K562 (cell line): ENCODE results near the gene COL5A1. TPM values are rescaled to one million over a fixed set of nuclear protein-coding genes. Genes with fewer than 3 reads are reported as not detected.

Source experiments
- ATAC-seq: fragments of 200-7000 bp; cut with Tn5 transposase; 3 replicates; pipeline ENCODE4 v1.9.1; 2020; ENCODE audit warnings: moderate library complexity
- BruUV-seq: library from RNA; stranded (reverse); fragments of 400-500 nt; replicated peaks from 2 replicates; lab custom pipeline; 2021; lab: Mats Ljungman, UMichigan
- CTCF ChIA-PET: fragments of 300-600 bp; formaldehyde crosslinking; extraction: SDS; loops from one replicate; lab custom pipeline; 2021; ENCODE audit warnings: low intra/inter-chr PET ratio; lab: Yijun Ruan, JAX
- POLR2A ChIA-PET: fragments of 300-600, 350-650 bp; sonication (Branson Sonifier 250); formaldehyde crosslinking; extraction: SDS; loops from one replicate; lab custom pipeline; 2021; ENCODE audit warnings: antibody characterized with exemption, inconsistent platforms; lab: Yijun Ruan, JAX
- DNase-seq, 4 experiments: peaks; one replicate each; pipeline versions ENCODE4 v3.0.0 to v3.0.0-alpha.2; 2011 to 2018; ENCODE audit warnings: low spot score in 3 of 4, mixed read lengths in 3 of 4; ENCODE audit errors: extremely low read depth in 1 of 4
- FAIRE-seq: peaks from 2 replicates; lab custom pipeline; 2011; peaks lifted over from hg19 to GRCh38; lab: Jason Lieb, UNC
- H2AFZ ChIP-seq: 2 replicates; pipeline ENCODE4 v1.6.0; 2011; ENCODE audit warnings: low read depth, low read length, control low read depth, inconsistent platforms
- H3K27ac ChIP-seq: fragments of 200-600 bp; 3 replicates; pipeline ENCODE4 v1.8.0; 2011; ENCODE audit warnings: low read depth, mild to moderate bottlenecking, control low read depth, inconsistent platforms, low read length, moderate library complexity, mixed read lengths; ENCODE audit errors: extremely low read depth
- H3K27me3 ChIP-seq, 2 experiments: fragments of 300-600 bp in 1 of 2; 2 replicates in 1 of 2; 3 replicates in 1 of 2; pipeline versions ENCODE4 v1.6.0 to v1.8.0; 2011; ENCODE audit warnings: inconsistent platforms in 2 of 2, low read length in 2 of 2, mild to moderate bottlenecking in 1 of 2, mixed read lengths in 1 of 2, moderate library complexity in 1 of 2; ENCODE audit not compliant: control insufficient read depth in 2 of 2, insufficient read depth in 2 of 2
- H3K36me3 ChIP-seq: fragments of 300-600 bp; 3 replicates; pipeline ENCODE4 v1.8.0; 2011; ENCODE audit warnings: mild to moderate bottlenecking, low read length, inconsistent platforms; ENCODE audit not compliant: control insufficient read depth, insufficient read depth
- H3K4me1 ChIP-seq, 2 experiments: fragments of 200-600 bp in 1 of 2; replicated peaks in 1 of 2; 2 replicates in 1 of 2; 3 replicates in 1 of 2; pipeline versions ENCODE4 v1.5.1 to v1.8.0; 2011; ENCODE audit warnings: inconsistent platforms in 2 of 2, low read length in 2 of 2, mild to moderate bottlenecking in 1 of 2, mixed read lengths in 1 of 2, moderate library complexity in 1 of 2; ENCODE audit not compliant: control insufficient read depth in 2 of 2, insufficient read depth in 2 of 2
- H3K4me2 ChIP-seq: 2 replicates; pipeline ENCODE4 v1.6.1; 2011; ENCODE audit warnings: low read length, control low read depth, inconsistent platforms, mixed read lengths; ENCODE audit not compliant: insufficient read depth
- H3K4me3 ChIP-seq: fragments of 200-600 bp; sonication (generic), shearing (Covaris generic); 2 replicates; pipeline ENCODE4 v1.5.1; 2016; ENCODE audit warnings: control low read depth, inconsistent platforms
- H3K79me2 ChIP-seq: fragments of 200-600 bp; 3 replicates; pipeline ENCODE4 v1.8.0; 2011; ENCODE audit warnings: low read length, inconsistent platforms; ENCODE audit not compliant: control insufficient read depth, insufficient read depth
- H3K9ac ChIP-seq, 2 experiments: 2 replicates each; pipeline versions ENCODE4 v1.6.0 to v1.6.1; 2011; ENCODE audit warnings: low read depth in 2 of 2, low read length in 2 of 2, control low read depth in 1 of 2, inconsistent platforms in 1 of 2, mild to moderate bottlenecking in 1 of 2, mixed read lengths in 1 of 2; ENCODE audit not compliant: insufficient read depth in 1 of 2
- H3K9me1 ChIP-seq: one replicate; pipeline ENCODE4 v1.6.0; 2011; ENCODE audit warnings: inconsistent platforms, mild to moderate bottlenecking, low read length, moderate library complexity; ENCODE audit not compliant: control insufficient read depth, insufficient read depth
- H3K9me3 ChIP-seq: replicated peaks from 2 replicates; pipeline ENCODE4 v1.5.1; 2011; ENCODE audit warnings: low read depth, low read length, inconsistent platforms; ENCODE audit not compliant: control insufficient read depth, insufficient read depth
- H4K20me1 ChIP-seq: replicated peaks from 2 replicates; pipeline ENCODE4 v1.6.1; 2011; ENCODE audit warnings: low read length, inconsistent platforms, mixed read lengths; ENCODE audit not compliant: control insufficient read depth, insufficient read depth
- CXXC5 ChIP-seq: fragments of 250-450 bp; sonication (Bioruptor Pico); IDR thresholded peaks from 2 replicates; pipeline ENCODE4 v1.8.0; 2022; ENCODE audit warnings: inconsistent platforms, mild to moderate bottlenecking, moderate library complexity
- KAT7 ChIP-seq: sonication (generic); formaldehyde crosslinking; IDR thresholded peaks from 2 replicates; pipeline ENCODE4 v1.8.0; 2022; ENCODE audit warnings: missing genetic modification reagents, mild to moderate bottlenecking, borderline replicate concordance
- KDM1A ChIP-seq, 2 experiments: fragments of 450-650 bp; IDR thresholded peaks; 2 replicates each; pipeline ENCODE4 v1.6.1; 2016; ENCODE audit warnings: mild to moderate bottlenecking in 2 of 2
- MIER1 ChIP-seq: fragments of 450-650 bp; IDR thresholded peaks from 2 replicates; pipeline ENCODE4 v1.6.1; 2016; ENCODE audit warnings: antibody characterized with exemption, mild to moderate bottlenecking, low read depth
- NBN ChIP-seq: fragments of 450-650 bp; IDR thresholded peaks from 2 replicates; pipeline ENCODE4 v1.6.1; 2016; ENCODE audit warnings: low read depth, mild to moderate bottlenecking
- ZKSCAN1 ChIP-seq: fragments of 150-350 bp; IDR thresholded peaks from 2 replicates; pipeline ENCODE4 v1.6.1; 2016; ENCODE audit warnings: low read depth, low read length
- ZNF232 ChIP-seq: sonication (generic); formaldehyde crosslinking; IDR thresholded peaks from 2 replicates; pipeline ENCODE4 v1.8.0; 2022; ENCODE audit warnings: mild to moderate bottlenecking, missing genetic modification reagents
- ZNF239 ChIP-seq: fragments of 250-450 bp; sonication (Bioruptor Pico); IDR thresholded peaks from 2 replicates; pipeline ENCODE4 v1.4.0; 2020; ENCODE audit warnings: mild to moderate bottlenecking
- WGBS: fragments of 100-300 bp; shearing (Covaris generic); methylation state at CpG from one replicate; pipeline ENCODE4 v1.1.6; 2016; ENCODE audit warnings: low coverage, mixed read lengths; ENCODE audit not compliant: insufficient coverage; ENCODE audit errors: missing lambda C conversion rate; 5-methylcytosine and 5-hydroxymethylcytosine counted together
- in situ Hi-C: fragments of 300-500 bp; cut with MboI; formaldehyde crosslinking; loops from 4 replicates; pipeline ENCODE4 v1.15.0; 2018; ENCODE audit warnings: inconsistent platforms, mixed read lengths
- intact Hi-C: fragments of 100-400 bp; cut with micrococcal nuclease; formaldehyde crosslinking; loops from 2 replicates; pipeline ENCODE4 v1.14.2; 2022
- polyA plus RNA-seq, 8 experiments: library from polyadenylated mRNA; depleted of rRNA in 4 of 8; stranded (reverse) in 5 of 8; unstranded in 3 of 8; fragments of >200 nt; fragmentation: Nextera tagmentation in 2 of 8; fragmentation: Illumina TruSeq in 1 of 8; extraction: Ambion mirVana in 2 of 8; extraction: Trizol in 1 of 8; gene quantifications; 2 replicates each; pipeline versions ENCODE4 v1.2.1 to v1.2.3, GENCODE V29; 2011 to 2014; ENCODE audit warnings: inconsistent platforms in 1 of 8, missing spikeins in 1 of 8
- total RNA-seq, 7 experiments: library from RNA; depleted of rRNA in 6 of 7; stranded (reverse); fragments of >200 nt in 6 of 7; fragmentation: Illumina TruSeq in 2 of 7; extraction: Trizol in 2 of 7; gene quantifications; 2 replicates each; pipeline versions ENCODE4 v1.2.1 to v1.2.3, GENCODE V29; 2011 to 2021; ENCODE audit warnings: low replicate concordance in 1 of 7
- TF ChIP-seq, protein P1 (sequence below): fragments of 250-450 bp; sonication (Bioruptor Pico); IDR thresholded peaks from 2 replicates; pipeline ENCODE4 v1.8.0; 2022; ENCODE audit warnings: moderate library complexity, mild to moderate bottlenecking, inconsistent platforms
- TF ChIP-seq, protein P2 (sequence below): fragments of 200-400 bp; formaldehyde crosslinking; IDR thresholded peaks from 2 replicates; pipeline ENCODE4 v1.6.1; 2017; ENCODE audit warnings: mild to moderate bottlenecking, low read depth, low read length, moderate library complexity

The COL5A1 gene
- total and polyA plus RNA-seq, 9 of the 15 experiments (the other 6 are each of a cell fraction or from before 2014, with no cell fraction given) = under 0.01 to 0.13 (median 0.04) TPM; not detected in 6

DNA sequence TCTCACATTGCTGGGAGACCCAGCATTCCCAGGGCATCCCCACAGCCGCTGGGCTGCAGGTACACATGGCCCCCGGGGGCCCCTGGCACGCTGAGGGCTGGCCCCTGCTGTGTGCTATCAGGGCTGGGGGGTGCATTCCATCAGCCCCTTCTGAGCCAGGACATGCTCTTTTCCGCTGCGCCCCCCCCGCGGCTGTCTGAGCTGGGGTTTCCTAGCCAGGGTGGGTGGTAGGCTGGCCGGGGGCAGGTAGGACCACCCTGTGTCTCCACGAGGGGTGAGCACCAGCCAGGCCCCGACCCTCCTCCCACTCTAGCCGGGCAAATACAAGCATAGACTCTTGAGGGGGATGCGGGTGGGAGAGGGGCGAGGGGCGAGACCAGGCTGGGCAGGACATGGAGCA is 180.9 kb downstream of the COL5A1 start:
- intact Hi-C loops = no loop called here
- WGBS = 0% methylated on average over 6 of the region's 14 CpGs
- Histone ChIP-seq H3K4me2 (no peak overlapping the region), H3K79me2 (no peaks in the 10 kb centered on the region), H3K9me3 (no peaks in the 10 kb centered on the region), H3K9me1 (no peaks in the 10 kb centered on the region), H2AFZ (no peak overlapping the region), H3K36me3 (no peaks in the 10 kb centered on the region), H3K9ac (no peak overlapping the region), H3K27me3 (peaks cover 13 to 74% of the 10 kb centered on the region in 2 experiments; a peak in 4 of 5 replicates)
- no TSS peak for BruUV-seq
- no peak for FAIRE-seq
- no peak for ATAC-seq
- TF ChIP-seq CXXC5 (CRISPR knock-in tag) (no peak), ZKSCAN1 (no peak), ZNF232 (CRISPR knock-in tag) (no peak), NBN (no peak), ZNF239 (CRISPR knock-in tag) (no peak)
- TF ChIP-seq, all 486 proteins: peak for 0
- Histone ChIP-seq H3K27ac (no peak overlapping the region), H3K4me1 (no peaks in the 10 kb centered on the region; a peak in 1 of 5 replicates), H4K20me1 (peaks cover 7% of the 10 kb centered on the region), H3K4me3 (no peak overlapping the region)
- POLR2A ChIA-PET = interaction anchor here (1.0 kb wide), 1 partner anchor 23 kb away, joined by 3 read pairs; no protein-coding TSS in a partner anchor
- in situ Hi-C loops = no loop called here
- DNase-seq = no peak
- CTCF ChIA-PET = no interaction called here

DNA sequence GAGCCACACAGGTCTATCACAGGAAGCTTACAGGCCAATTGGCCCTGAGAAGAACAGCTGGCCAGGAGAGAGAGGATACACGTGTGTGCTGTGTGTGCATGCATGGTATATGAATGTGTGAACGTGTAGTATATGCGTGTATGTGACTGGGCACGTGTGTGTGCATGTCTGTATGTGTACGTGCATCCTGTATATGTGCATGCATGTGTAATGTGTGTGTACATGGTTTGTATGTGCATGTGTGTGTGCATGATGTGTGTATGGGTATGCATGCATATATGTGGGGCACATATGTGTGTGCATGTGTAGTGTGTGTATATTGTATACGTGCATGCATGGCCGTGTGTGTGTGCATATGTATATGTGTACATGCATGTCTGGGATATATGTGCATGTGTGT is 182.0 kb downstream of the COL5A1 start:
- Histone ChIP-seq H3K9ac (no peak overlapping the region), H3K27ac (no peak overlapping the region), H3K9me1 (no peaks in the 10 kb centered on the region), H3K36me3 (no peaks in the 10 kb centered on the region), H2AFZ (no peak overlapping the region), H3K27me3 (peaks cover 11 to 64% of the 10 kb centered on the region in 2 experiments; a peak in 4 of 5 replicates), H3K4me2 (no peak overlapping the region), H3K4me3 (no peak overlapping the region)
- intact Hi-C loops (no loop called here), in situ Hi-C loops (no loop called here)
- ATAC-seq = no peak
- CTCF ChIA-PET = interaction anchor here (0.5 kb wide), 1 partner anchor 59 kb away, joined by 3 read pairs; no protein-coding TSS in a partner anchor
- WGBS = 3% methylated on average over 7 of the region's 7 CpGs
- TF ChIP-seq, protein P1, sequence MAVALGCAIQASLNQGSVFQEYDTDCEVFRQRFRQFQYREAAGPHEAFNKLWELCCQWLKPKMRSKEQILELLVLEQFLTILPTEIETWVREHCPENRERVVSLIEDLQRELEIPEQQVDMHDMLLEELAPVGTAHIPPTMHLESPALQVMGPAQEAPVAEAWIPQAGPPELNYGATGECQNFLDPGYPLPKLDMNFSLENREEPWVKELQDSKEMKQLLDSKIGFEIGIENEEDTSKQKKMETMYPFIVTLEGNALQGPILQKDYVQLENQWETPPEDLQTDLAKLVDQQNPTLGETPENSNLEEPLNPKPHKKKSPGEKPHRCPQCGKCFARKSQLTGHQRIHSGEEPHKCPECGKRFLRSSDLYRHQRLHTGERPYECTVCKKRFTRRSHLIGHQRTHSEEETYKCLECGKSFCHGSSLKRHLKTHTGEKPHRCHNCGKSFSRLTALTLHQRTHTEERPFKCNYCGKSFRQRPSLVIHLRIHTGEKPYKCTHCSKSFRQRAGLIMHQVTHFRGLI (CRISPR knock-in tag) = no peak
- TF ChIP-seq KAT7 (no peak), KDM1A (IDR thresholded peaks at IDR 0.05) (peak in 1 of 2 experiments; percentile 54; a peak in 1 of 4 replicates), MIER1 (no peak)
- TF ChIP-seq, protein P2, sequence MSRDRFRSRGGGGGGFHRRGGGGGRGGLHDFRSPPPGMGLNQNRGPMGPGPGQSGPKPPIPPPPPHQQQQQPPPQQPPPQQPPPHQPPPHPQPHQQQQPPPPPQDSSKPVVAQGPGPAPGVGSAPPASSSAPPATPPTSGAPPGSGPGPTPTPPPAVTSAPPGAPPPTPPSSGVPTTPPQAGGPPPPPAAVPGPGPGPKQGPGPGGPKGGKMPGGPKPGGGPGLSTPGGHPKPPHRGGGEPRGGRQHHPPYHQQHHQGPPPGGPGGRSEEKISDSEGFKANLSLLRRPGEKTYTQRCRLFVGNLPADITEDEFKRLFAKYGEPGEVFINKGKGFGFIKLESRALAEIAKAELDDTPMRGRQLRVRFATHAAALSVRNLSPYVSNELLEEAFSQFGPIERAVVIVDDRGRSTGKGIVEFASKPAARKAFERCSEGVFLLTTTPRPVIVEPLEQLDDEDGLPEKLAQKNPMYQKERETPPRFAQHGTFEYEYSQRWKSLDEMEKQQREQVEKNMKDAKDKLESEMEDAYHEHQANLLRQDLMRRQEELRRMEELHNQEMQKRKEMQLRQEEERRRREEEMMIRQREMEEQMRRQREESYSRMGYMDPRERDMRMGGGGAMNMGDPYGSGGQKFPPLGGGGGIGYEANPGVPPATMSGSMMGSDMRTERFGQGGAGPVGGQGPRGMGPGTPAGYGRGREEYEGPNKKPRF = no peak
- TF ChIP-seq, all 486 proteins: peak for 1
- Histone ChIP-seq H4K20me1 (peaks cover 7% of the 10 kb centered on the region), H3K79me2 (no peaks in the 10 kb centered on the region), H3K9me3 (no peaks in the 10 kb centered on the region), H3K4me1 (no peaks in the 10 kb centered on the region; a peak in 1 of 5 replicates)
- no peak for DNase-seq
- no TSS peak for BruUV-seq
- FAIRE-seq = no peak
- POLR2A ChIA-PET = no interaction called here
